Measurements from ENCODE around the gene UNC5A. TPM values are rescaled to one million over a fixed set of nuclear protein-coding genes. Genes with fewer than 3 reads are reported as not detected.

UNC5A gene
- total RNA-seq, 1 experiment from 2014 or later, result 0.13 TPM

- intact Hi-C loops (cut with micrococcal nuclease; ENCODE audit: unreplicated experiment) (no loop called here), in situ Hi-C loops (cut with HindIII; ENCODE audit: low pct_unique_long_range_greater_than_20kb, low sequenced_read_pairs) (no loop called here)
- H3K36me3 ChIP-seq (ENCODE audit: control insufficient read depth, insufficient read depth, low read length), result no peaks in the 10 kb centered on the region
- H3K9me3 ChIP-seq (ENCODE audit: control insufficient read depth, insufficient read depth, low read depth, low read length), result no peaks in the 10 kb centered on the region
- H3K4me3 ChIP-seq (ENCODE audit: low read depth in 2 of 2, low read length in 2 of 2), result no peak overlapping the region
- BruUV-seq (replicated peaks), result no TSS peak
- DNase-seq (ENCODE audit: low read depth, low spot score) (no peak), ATAC-seq (no peak)
- H3K27me3 ChIP-seq (ENCODE audit: control insufficient read depth, insufficient read depth, low read length), result peaks cover 10% of the 10 kb centered on the region; the same call in 1 of the 2 replicates
- TF ChIP-seq POLR2AphosphoS5 (IDR thresholded peaks at IDR 0.05; ENCODE audit: low read depth, low read length) (no peak), REST (IDR thresholded peaks at IDR 0.05; ENCODE audit: insufficient read depth in 1 of 2, low read depth in 2 of 2, low read length in 1 of 2) (no peak), CTCF (IDR thresholded peaks at IDR 0.05) (no peak)
- POLR2A ChIA-PET, result no interaction called here
- H3K27ac ChIP-seq (ENCODE audit: low read length), result no peak overlapping the region
- CTCF ChIA-PET, result no interaction called here
- no peaks in the 10 kb centered on the region for H3K4me1 ChIP-seq (ENCODE audit: control insufficient read depth, insufficient read depth, low read length)
These were observed 25.6 kb downstream of the UNC5A start for GRCh38 chr5:176835918-176836317.

GRCh38 chr5:176836811-176837706, 26.7 kb downstream of the UNC5A start:
- H3K9me3 ChIP-seq (ENCODE audit: control insufficient read depth, insufficient read depth, low read depth, low read length), result no peaks in the 10 kb centered on the region
- H3K36me3 ChIP-seq (ENCODE audit: control insufficient read depth, insufficient read depth, low read length), result no peaks in the 10 kb centered on the region
- BruUV-seq (replicated peaks), result no TSS peak
- ChIA-PET CTCF (no interaction called here), POLR2A (no interaction called here)
- in situ Hi-C loops (cut with HindIII; ENCODE audit: low pct_unique_long_range_greater_than_20kb, low sequenced_read_pairs) (no loop called here), intact Hi-C loops (cut with micrococcal nuclease; ENCODE audit: unreplicated experiment) (no loop called here)
- no peak overlapping the region for H3K27ac ChIP-seq (ENCODE audit: low read length)
- no peak for ATAC-seq
- H3K4me3 ChIP-seq (ENCODE audit: low read depth in 2 of 2, low read length in 2 of 2), result no peak overlapping the region
- TF ChIP-seq CTCF (IDR thresholded peaks at IDR 0.05) (no peak), REST (IDR thresholded peaks at IDR 0.05; ENCODE audit: insufficient read depth in 1 of 2, low read depth in 2 of 2, low read length in 1 of 2) (no peak; a peak in 1 of 4 replicates), SIN3A (IDR thresholded peaks at IDR 0.05; ENCODE audit: borderline replicate concordance, insufficient read depth, low read depth, low read length) (no peak), POLR2AphosphoS5 (IDR thresholded peaks at IDR 0.05; ENCODE audit: low read depth, low read length) (no peak), TCF7L2 (IDR thresholded peaks at IDR 0.05; ENCODE audit: low read depth, low read length) (no peak)
- DNase-seq (ENCODE audit: low read depth, low spot score), result no peak
- H3K4me1 ChIP-seq (ENCODE audit: control insufficient read depth, insufficient read depth, low read length), result no peaks in the 10 kb centered on the region
- peaks cover 10% of the 10 kb centered on the region; the same call in 1 of the 2 replicates for H3K27me3 ChIP-seq (ENCODE audit: control insufficient read depth, insufficient read depth, low read length)
